WTC11 (cell line): ENCODE results near the gene TDRKH. TPM values are rescaled to one million over a fixed set of nuclear protein-coding genes. Genes with fewer than 3 reads are reported as not detected.

Experiments
- ATAC-seq: fragments of 200-7000 bp; cut with Tn5 transposase; 2 replicates; pipeline ENCODE4 v1.10.0; 2021; ENCODE audit warnings: mild to moderate bottlenecking, moderate library complexity
- CTCF ChIA-PET: fragments of 300-600 bp; sonication (Branson Sonifier 250); formaldehyde crosslinking; loops from one replicate; lab custom pipeline; 2021; ENCODE audit warnings: antibody characterized with exemption; lab: Charles Lee
- POLR2A ChIA-PET: fragments of 350-600 bp; sonication (Branson Sonifier 250); formaldehyde crosslinking; loops from one replicate; lab custom pipeline; 2021; ENCODE audit warnings: antibody characterized with exemption; lab: Charles Lee
- DNase-seq: peaks from one replicate; pipeline ENCODE4 v3.0.0; 2021; ENCODE audit warnings: low spot score
- H3K27ac Mint-ChIP-seq: 2 replicates; pipeline ENCODE4 v1.8.0; 2021; ENCODE audit warnings: mixed read lengths
- H3K27me3 Mint-ChIP-seq: 2 replicates; pipeline ENCODE4 v1.8.0; 2021; ENCODE audit warnings: low read depth, mild to moderate bottlenecking, moderate library complexity, mixed read lengths
- H3K36me3 Mint-ChIP-seq: 2 replicates; pipeline ENCODE4 v1.8.0; 2021; ENCODE audit warnings: mixed read lengths
- H3K4me1 Mint-ChIP-seq: 2 replicates; pipeline ENCODE4 v1.8.0; 2022; ENCODE audit warnings: mixed read lengths
- H3K4me3 Mint-ChIP-seq: 2 replicates; pipeline ENCODE4 v1.8.0; 2021; ENCODE audit warnings: mild to moderate bottlenecking, moderate library complexity, mixed read lengths
- H3K9me3 Mint-ChIP-seq: 2 replicates; pipeline ENCODE4 v1.8.0; 2021; ENCODE audit warnings: mixed read lengths
- ARID4B ChIP-seq: sonication (generic); formaldehyde crosslinking; IDR thresholded peaks from 2 replicates; pipeline ENCODE4 v1.8.0; 2023; ENCODE audit warnings: missing genetic modification reagents, mild to moderate bottlenecking, borderline replicate concordance
- ATF1 ChIP-seq: sonication (generic); formaldehyde crosslinking; IDR thresholded peaks from 2 replicates; pipeline ENCODE4 v1.8.1; 2023; ENCODE audit warnings: mild to moderate bottlenecking, moderate library complexity, missing genetic modification reagents
- CDX4 ChIP-seq: fragments of 250-450 bp; sonication (Bioruptor Pico); IDR thresholded peaks from 2 replicates; pipeline ENCODE4 v1.9.0; 2021; ENCODE audit warnings: moderate library complexity, mild to moderate bottlenecking, inconsistent platforms, borderline replicate concordance
- CREB1 ChIP-seq: sonication (generic); formaldehyde crosslinking; IDR thresholded peaks from 2 replicates; pipeline ENCODE4 v1.8.0; 2023; ENCODE audit warnings: mild to moderate bottlenecking, missing genetic modification reagents
- E2F5 ChIP-seq: sonication (generic); formaldehyde crosslinking; IDR thresholded peaks from 2 replicates; pipeline ENCODE4 v1.8.1; 2022; ENCODE audit warnings: mild to moderate bottlenecking, moderate library complexity, missing genetic modification reagents
- ELF4 ChIP-seq: sonication (generic); formaldehyde crosslinking; IDR thresholded peaks from 2 replicates; pipeline ENCODE4 v1.8.1; 2022; ENCODE audit warnings: low read depth, mild to moderate bottlenecking, moderate library complexity, missing genetic modification reagents
- EMX1 ChIP-seq: fragments of 250-450 bp; sonication (Bioruptor Pico); IDR thresholded peaks from 2 replicates; pipeline ENCODE4 v1.8.0; 2021; ENCODE audit warnings: mild to moderate bottlenecking
- FOXJ3 ChIP-seq: sonication (generic); formaldehyde crosslinking; IDR thresholded peaks from 2 replicates; pipeline ENCODE4 v1.9.0; 2021; ENCODE audit warnings: missing genetic modification reagents, mild to moderate bottlenecking, borderline replicate concordance
- GRHL2 ChIP-seq: fragments of 250-450 bp; sonication (Bioruptor Pico); IDR thresholded peaks from 2 replicates; pipeline ENCODE4 v1.8.0; 2022; ENCODE audit warnings: mild to moderate bottlenecking, moderate library complexity; ENCODE audit not compliant: insufficient replicate concordance, severe bottlenecking
- MLX ChIP-seq: sonication (generic); formaldehyde crosslinking; IDR thresholded peaks from 2 replicates; pipeline ENCODE4 v1.8.1; 2023; ENCODE audit warnings: mild to moderate bottlenecking, missing genetic modification reagents, moderate library complexity
- NFE2L1 ChIP-seq: sonication (generic); formaldehyde crosslinking; IDR thresholded peaks from 2 replicates; pipeline ENCODE4 v1.8.1; 2023; ENCODE audit warnings: missing genetic modification reagents
- NFYB ChIP-seq: sonication (generic); formaldehyde crosslinking; conservative IDR thresholded peaks from 2 replicates; pipeline ENCODE4 v1.8.0; 2022; ENCODE audit warnings: low read depth, missing genetic modification reagents
- RELA ChIP-seq: sonication (generic); formaldehyde crosslinking; IDR thresholded peaks from 2 replicates; pipeline ENCODE4 v1.8.1; 2022; ENCODE audit warnings: missing genetic modification reagents, mild to moderate bottlenecking, borderline replicate concordance
- SMAD4 ChIP-seq: sonication (generic); formaldehyde crosslinking; IDR thresholded peaks from 2 replicates; pipeline ENCODE4 v1.8.0; 2022; ENCODE audit warnings: mild to moderate bottlenecking, missing genetic modification reagents
- TCF7 ChIP-seq: sonication (generic); formaldehyde crosslinking; IDR thresholded peaks from 2 replicates; pipeline ENCODE4 v1.8.0; 2022; ENCODE audit warnings: mild to moderate bottlenecking, low read depth, missing genetic modification reagents, moderate library complexity
- TEAD1 ChIP-seq: sonication (generic); formaldehyde crosslinking; IDR thresholded peaks from 2 replicates; pipeline ENCODE4 v1.8.0; 2022; ENCODE audit warnings: mild to moderate bottlenecking, missing genetic modification reagents
- TEAD4 ChIP-seq: sonication (generic); formaldehyde crosslinking; IDR thresholded peaks from 2 replicates; pipeline ENCODE4 v1.8.0; 2022; ENCODE audit warnings: mild to moderate bottlenecking, missing genetic modification reagents
- USF1 ChIP-seq: sonication (generic); formaldehyde crosslinking; IDR thresholded peaks from 2 replicates; pipeline ENCODE4 v1.8.0; 2022; ENCODE audit warnings: mild to moderate bottlenecking, missing genetic modification reagents
- USF2 ChIP-seq: sonication (generic); formaldehyde crosslinking; IDR thresholded peaks from 2 replicates; pipeline ENCODE4 v1.8.1; 2023; ENCODE audit warnings: mild to moderate bottlenecking, missing genetic modification reagents, moderate library complexity
- ZNF263 ChIP-seq: sonication (generic); formaldehyde crosslinking; IDR thresholded peaks from 2 replicates; pipeline ENCODE4 v1.8.1; 2022; ENCODE audit warnings: low read depth, mild to moderate bottlenecking, moderate library complexity, missing genetic modification reagents
- ZNF416 ChIP-seq: fragments of 250-450 bp; sonication (Bioruptor Pico); IDR thresholded peaks from 2 replicates; pipeline ENCODE4 v1.9.0; 2021; ENCODE audit warnings: mild to moderate bottlenecking, inconsistent platforms
- ZNF512 ChIP-seq: sonication (generic); formaldehyde crosslinking; IDR thresholded peaks from 2 replicates; pipeline ENCODE4 v1.8.1; 2022; ENCODE audit warnings: missing genetic modification reagents, borderline replicate concordance
- total RNA-seq: library from RNA; stranded (reverse); gene quantifications from 3 replicates; pipeline ENCODE4 v1.2.3, GENCODE V29; 2021

Gene TDRKH
- total RNA-seq, 1 experiment from 2014 or later: 21.8 TPM

- ATAC-seq: no peak
- no peak for DNase-seq
- ChIA-PET POLR2A (no interaction called here), CTCF (interaction anchor here (1.0 kb wide), 1 partner anchor 10 kb away, joined by 3 read pairs; no protein-coding TSS in a partner anchor)
- TF ChIP-seq TEAD1 (CRISPR knock-in tag): no peak
- no peak for TF ChIP-seq RELA (CRISPR knock-in tag)
- no peak for TF ChIP-seq FOXJ3 (CRISPR knock-in tag)
- no peak for TF ChIP-seq TEAD4 (CRISPR knock-in tag)
- TF ChIP-seq NFYB (CRISPR knock-in tag): no peak
- TF ChIP-seq ZNF416 (CRISPR knock-in tag): no peak
- no peak for TF ChIP-seq ZNF512 (CRISPR knock-in tag)
- TF ChIP-seq GRHL2 (CRISPR knock-in tag): no peak
- TF ChIP-seq ATF1 (CRISPR knock-in tag): no peak
- TF ChIP-seq CREB1: no peak
- no peak for TF ChIP-seq NFE2L1 (CRISPR knock-in tag)
- no peak for TF ChIP-seq EMX1 (CRISPR knock-in tag)
- no peak for TF ChIP-seq ELF4
- TF ChIP-seq CDX4: no peak
- TF ChIP-seq E2F5 (CRISPR knock-in tag): no peak
- TF ChIP-seq TCF7 (CRISPR knock-in tag): no peak
- Mint-ChIP-seq H3K4me1 (peaks cover 14% of the 10 kb centered on the region), H3K27me3 (peaks cover 6% of the 10 kb centered on the region), H3K4me3 (no peak overlapping the region), H3K27ac (no peak overlapping the region), H3K9me3 (no peaks in the 10 kb centered on the region), H3K36me3 (no peaks in the 10 kb centered on the region)
Observed at GRCh38 chr1:151800830-151801229, 10.5 kb upstream of the TDRKH start.

GRCh38 chr1:151799179-151800022 is 9.1 kb upstream of the TDRKH start:
- peaks cover 14% of the 10 kb centered on the region for H3K4me1 Mint-ChIP-seq
- peaks cover 3% of the 10 kb centered on the region for H3K27me3 Mint-ChIP-seq
- DNase-seq (no peak), ATAC-seq (peak; percentile 85)
- CTCF ChIA-PET: interaction anchor here (0.8 to 1.2 kb wide), 3 partner anchors 10 to 82 kb away, joined by 3 to 4 read pairs (median 3); no protein-coding TSS in a partner anchor
- no peak overlapping the region for H3K4me3 Mint-ChIP-seq
- peak overlapping the region; percentile 76; the same call in 1 of the 2 replicates for H3K27ac Mint-ChIP-seq
- POLR2A ChIA-PET: interaction anchor here (0.6 to 0.9 kb wide), 2 partner anchors 31 to 41 kb away, joined by 3 to 7 read pairs; no protein-coding TSS in a partner anchor
- H3K9me3 Mint-ChIP-seq: no peaks in the 10 kb centered on the region
- H3K36me3 Mint-ChIP-seq: no peaks in the 10 kb centered on the region
- TF ChIP-seq FOXJ3 (CRISPR knock-in tag) (no peak), NFYB (CRISPR knock-in tag) (no peak), USF1 (peak; percentile 64), ARID4B (CRISPR knock-in tag) (no peak), MLX (CRISPR knock-in tag) (no peak), SMAD4 (no peak), ZNF263 (CRISPR knock-in tag) (peak; percentile 56; the same call in 1 of the 2 replicates), ZNF416 (CRISPR knock-in tag) (no peak), USF2 (CRISPR knock-in tag) (peak; percentile 84)
